SK-N-MC (cell line): Measurements from ENCODE around the gene MKLN1.

Experiments used
- DNase-seq: peaks from one replicate; pipeline ENCODE4 v3.0.0-alpha.2; 2011; ENCODE audit warnings: low read depth, low spot score
- H3K27ac ChIP-seq: fragments of 200-600 bp; sonication (generic); 2 replicates; pipeline ENCODE4 v1.5.1; 2016; ENCODE audit warnings: mixed run types
- H3K36me3 ChIP-seq: fragments of 200-600 bp; sonication (generic); 2 replicates; pipeline ENCODE4 v1.6.1; 2017; ENCODE audit warnings: antibody characterized with exemption, low read length, mixed read lengths; ENCODE audit not compliant: insufficient read depth
- H3K4me3 ChIP-seq: fragments of 200-600 bp; sonication (generic); 2 replicates; pipeline ENCODE4 v1.5.1; 2016
- H3K9ac ChIP-seq: fragments of 200-600 bp; sonication (generic); 2 replicates; pipeline ENCODE4 v1.8.0; 2017; ENCODE audit warnings: mixed run types, mixed read lengths; ENCODE audit not compliant: insufficient read length
- H3K9me3 ChIP-seq: fragments of 200-600 bp; sonication (generic); 2 replicates; pipeline ENCODE4 v1.6.1; 2017; ENCODE audit warnings: low read depth, mild to moderate bottlenecking, antibody characterized with exemption, low read length, moderate library complexity, mixed read lengths
- EZH2 ChIP-seq: fragments of 200-600 bp; sonication (generic); IDR thresholded peaks from one replicate; pipeline ENCODE4 v1.6.1; 2017; ENCODE audit warnings: antibody characterized with exemption
- FOXP2 ChIP-seq: optimal IDR thresholded peaks from 2 replicates; pipeline ENCODE3; 2011; ENCODE audit warnings: mild to moderate bottlenecking, moderate library complexity; ENCODE audit not compliant: insufficient read depth; ENCODE audit errors: extremely low read length, control extremely low read depth
- POLR2AphosphoS5 ChIP-seq: IDR thresholded peaks from 2 replicates; pipeline ENCODE4 v1.6.1; 2012; ENCODE audit warnings: mild to moderate bottlenecking, low read depth, low read length, borderline replicate concordance

The MKLN1 gene

GRCh38 chr7:131327626-131328376 is at the start of gene MKLN1:
MKLN1 (plus strand) TSS chr7:131327876; CDS start chr7:131327900, 24 bp downstream.
- no peak for TF ChIP-seq EZH2
- peak; percentile 83; the same call in 1 of the 2 replicates for TF ChIP-seq POLR2AphosphoS5
- TF ChIP-seq FOXP2 = no peak

GRCh38 chr7:131279044-131279443 is 48.6 kb upstream of the MKLN1 start:
- Histone ChIP-seq H3K4me3 (no peak overlapping the region), H3K9me3 (no peaks in the 10 kb centered on the region), H3K9ac (no peak overlapping the region), H3K36me3 (no peaks in the 10 kb centered on the region), H3K27ac (no peak overlapping the region)
- TF ChIP-seq EZH2 (no peak), FOXP2 (no peak), POLR2AphosphoS5 (no peak)
- DNase-seq = no peak

More at GRCh38 chr7:131327626-131328376, at the start of gene MKLN1:
- H3K27ac ChIP-seq = peak within 1 kb of the TSS; percentile 97
- H3K4me3 ChIP-seq = peak within 1 kb of the TSS; percentile 98
- peak within 1 kb of the TSS; percentile 99 for H3K9ac ChIP-seq
- H3K9me3 ChIP-seq = no peaks in the 10 kb centered on the region
- H3K36me3 ChIP-seq = peaks cover 24% of the 10 kb centered on the region
- DNase-seq = no peak

DNA sequence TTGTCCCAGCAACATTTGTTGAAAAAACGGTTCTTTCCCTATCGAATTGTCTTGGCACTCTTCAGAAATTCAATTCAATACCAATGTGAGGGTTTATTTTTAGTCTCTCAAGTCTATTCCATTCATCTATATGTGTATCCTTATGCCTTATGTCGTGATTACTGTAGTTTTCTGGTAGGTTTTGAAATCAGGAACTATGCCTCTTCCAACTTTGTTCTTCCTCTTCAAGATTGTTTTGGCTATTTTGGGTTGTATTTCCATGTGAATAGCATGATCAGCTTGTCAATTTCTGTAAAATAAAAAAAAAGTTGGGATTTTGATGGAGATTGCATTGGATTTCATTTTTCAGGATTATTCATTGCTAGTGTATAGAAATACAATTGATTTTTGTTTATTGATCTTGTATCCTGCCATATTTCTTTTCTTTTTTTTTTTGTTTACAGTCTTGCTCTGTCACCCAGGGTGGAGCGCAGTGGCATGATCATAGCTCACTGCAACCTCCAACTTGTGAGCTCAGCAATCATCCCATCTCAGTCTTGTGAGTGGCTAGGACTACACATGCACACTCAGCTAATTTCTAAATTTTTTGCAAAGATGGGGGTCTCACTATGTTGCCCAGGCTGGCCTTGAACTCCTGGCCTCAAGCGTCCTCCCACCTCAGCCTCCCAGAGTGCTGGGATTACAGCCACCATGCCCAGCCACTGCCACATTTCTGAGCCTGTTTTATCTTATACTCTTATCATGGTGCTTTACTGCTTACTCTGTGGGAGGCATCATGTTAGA is 46.2 kb upstream of the MKLN1 start:
- H3K9ac ChIP-seq = no peak overlapping the region
- no peak overlapping the region for H3K4me3 ChIP-seq
- no peaks in the 10 kb centered on the region for H3K9me3 ChIP-seq
- TF ChIP-seq POLR2AphosphoS5 (no peak), EZH2 (no peak), FOXP2 (no peak)
- no peak overlapping the region for H3K27ac ChIP-seq
- no peak for DNase-seq
- no peaks in the 10 kb centered on the region for H3K36me3 ChIP-seq

DNA sequence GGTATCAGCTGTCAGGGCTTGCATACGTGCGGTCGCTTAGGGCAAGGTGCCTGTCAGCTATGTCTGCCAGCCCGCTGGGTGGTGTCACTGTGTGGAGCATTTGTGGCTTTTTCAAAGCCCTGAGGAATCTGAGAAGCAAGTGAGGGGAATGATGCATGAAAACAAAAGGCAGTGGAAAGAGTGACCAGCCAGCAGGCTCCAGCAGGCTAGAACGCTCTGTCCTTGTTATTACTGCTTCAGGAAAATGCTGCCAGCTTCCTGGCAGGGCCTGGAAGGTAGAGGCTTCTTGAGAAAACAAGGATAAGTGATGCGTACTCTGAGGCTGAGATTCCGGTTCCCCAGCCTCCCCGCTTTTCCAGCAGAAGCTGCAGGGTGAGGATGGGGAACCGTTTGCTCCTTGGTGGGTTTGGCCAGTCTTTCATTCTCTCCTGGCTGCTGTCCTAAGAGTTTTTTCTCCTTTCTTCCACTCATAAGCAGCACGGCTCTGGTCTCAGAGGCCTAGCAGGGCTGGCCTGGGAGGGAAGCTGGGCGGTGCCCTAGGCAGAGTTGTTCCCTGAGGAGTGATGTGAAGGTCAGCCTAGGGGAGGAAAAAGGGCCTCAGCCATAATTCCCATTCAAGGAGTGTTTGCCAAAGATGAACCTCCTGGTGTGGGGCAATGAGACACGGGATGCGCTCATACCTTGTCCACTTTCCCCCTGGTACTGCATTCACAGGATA is 42.8 kb upstream of the MKLN1 start:
- H3K36me3 ChIP-seq = no peaks in the 10 kb centered on the region
- H3K9ac ChIP-seq = no peak overlapping the region
- H3K9me3 ChIP-seq = no peaks in the 10 kb centered on the region
- DNase-seq = no peak
- H3K27ac ChIP-seq = no peak overlapping the region
- TF ChIP-seq POLR2AphosphoS5 = no peak
- TF ChIP-seq FOXP2 = no peak
- no peak for TF ChIP-seq EZH2
- H3K4me3 ChIP-seq = no peak overlapping the region

- Histone ChIP-seq H3K4me3 (no peak overlapping the region), H3K9me3 (no peaks in the 10 kb centered on the region), H3K27ac (no peak overlapping the region), H3K9ac (no peak overlapping the region), H3K36me3 (no peaks in the 10 kb centered on the region)
- TF ChIP-seq EZH2 = no peak
- no peak for TF ChIP-seq FOXP2
- no peak for TF ChIP-seq POLR2AphosphoS5
- no peak for DNase-seq
These were observed 42.1 kb upstream of the MKLN1 start for GRCh38 chr7:131285556-131285955.

DNA sequence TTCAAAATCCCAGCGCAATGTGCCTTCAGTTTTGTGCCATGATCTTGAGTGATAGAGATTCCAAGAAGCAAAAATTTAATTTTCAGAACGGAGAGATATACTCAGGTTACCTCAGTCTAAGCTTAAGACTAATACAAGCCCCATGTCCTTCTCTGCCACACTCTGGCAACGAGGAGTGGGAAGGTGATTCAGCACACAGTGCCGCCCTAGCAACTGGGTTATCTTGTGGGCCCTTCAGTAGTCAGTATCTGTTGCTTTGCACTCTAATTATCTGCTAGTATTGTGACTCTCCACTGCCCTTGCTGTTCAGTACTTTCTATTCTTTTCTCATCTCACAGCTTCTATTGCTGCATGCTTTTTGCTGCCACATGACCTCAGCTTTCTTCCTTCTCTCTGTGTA is 39.2 kb upstream of the MKLN1 start:
- no peak overlapping the region for H3K9ac ChIP-seq
- TF ChIP-seq EZH2 = no peak
- no peak for TF ChIP-seq POLR2AphosphoS5
- TF ChIP-seq FOXP2 = no peak
- no peaks in the 10 kb centered on the region for H3K36me3 ChIP-seq
- H3K9me3 ChIP-seq = no peaks in the 10 kb centered on the region
- no peak overlapping the region for H3K4me3 ChIP-seq
- no peak overlapping the region for H3K27ac ChIP-seq
- no peak for DNase-seq

DNA sequence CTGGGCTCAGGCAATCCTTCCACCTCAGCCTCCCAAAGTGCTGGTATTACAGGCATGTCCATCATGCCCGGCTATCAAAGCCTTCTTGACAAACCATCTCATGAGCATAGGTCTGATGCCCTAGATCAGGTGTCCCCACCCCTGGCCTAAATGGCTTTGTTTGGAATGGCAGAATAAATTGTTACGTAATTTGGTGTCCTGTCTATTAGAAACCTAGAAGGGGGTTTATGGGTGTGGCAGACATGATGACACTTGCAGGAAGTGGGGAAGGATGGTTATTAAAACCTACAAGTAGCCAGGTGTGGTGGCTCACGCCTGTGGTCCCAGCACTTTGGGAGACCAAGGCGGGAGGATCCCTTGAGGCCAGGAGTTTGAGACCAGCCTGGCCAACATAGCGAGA is 38.6 kb upstream of the MKLN1 start:
- Histone ChIP-seq H3K9me3 (no peaks in the 10 kb centered on the region), H3K9ac (no peak overlapping the region), H3K4me3 (no peak overlapping the region), H3K27ac (no peak overlapping the region), H3K36me3 (no peaks in the 10 kb centered on the region)
- TF ChIP-seq POLR2AphosphoS5 (no peak), EZH2 (no peak), FOXP2 (no peak)
- DNase-seq = no peak
